Cardiac muscle cell (in vitro differentiated cells and primary cell): ENCODE data around the gene FGG. TPM values are rescaled to one million over a fixed set of nuclear protein-coding genes. Genes with fewer than 3 reads are reported as not detected.

Experiments used
- DNase-seq, 2 donors: peaks; one replicate each; pipeline versions ENCODE4 v3.0.0 to v3.0.0-alpha.2; 2010 to 2017; ENCODE audit warnings: low read depth in 1 of 2, low spot score in 1 of 2
- H3K27ac ChIP-seq: fragments of 200-600 bp; sonication (generic); 2 replicates; pipeline ENCODE4 v1.5.1; 2016
- H3K27me3 ChIP-seq: fragments of 200-600 bp; sonication (generic); 2 replicates; pipeline ENCODE4 v1.6.0; 2016; ENCODE audit warnings: control low read depth
- H3K36me3 ChIP-seq: fragments of 200-600 bp; sonication (generic); 2 replicates; pipeline ENCODE4 v1.5.1; 2016; ENCODE audit warnings: control low read depth
- H3K4me1 ChIP-seq: fragments of 200-600 bp; sonication (generic); 2 replicates; pipeline ENCODE4 v1.8.1; 2017; ENCODE audit warnings: low read depth, mild to moderate bottlenecking, mixed run types
- H3K4me3 ChIP-seq: fragments of 200-600 bp; sonication (generic); 2 replicates; pipeline ENCODE4 v1.5.1; 2016; ENCODE audit warnings: mild to moderate bottlenecking
- H3K9me3 ChIP-seq: fragments of 200-600 bp; sonication (generic); 2 replicates; pipeline ENCODE4 v1.5.1; 2017; ENCODE audit warnings: low read depth, mild to moderate bottlenecking, control low read depth
- CTCF ChIP-seq: IDR thresholded peaks from 2 replicates; pipeline ENCODE4 v1.5.1; 2012; ENCODE audit warnings: low read depth, mild to moderate bottlenecking, low read length
- polyA plus RNA-seq: library from polyadenylated mRNA; unstranded; fragments of >200 nt; fragmentation: Nextera tagmentation; extraction: Ambion mirVana; gene quantifications from 2 replicates; pipeline ENCODE4 v1.2.1, GENCODE V29; 2016
- total RNA-seq: library from RNA; depleted of rRNA; stranded (reverse); fragments of >200 nt; gene quantifications from 2 replicates; pipeline ENCODE4 v1.2.3, GENCODE V29; 2016

FGG gene
- total and polyA plus RNA-seq, 2 experiments from 2014 or later, result 0.68 TPM; not detected in 1

GRCh38 chr4:154559141-154559493 is 53.3 kb downstream of the FGG start:
- H3K9me3 ChIP-seq, result no peaks in the 10 kb centered on the region
- H3K36me3 ChIP-seq, result no peaks in the 10 kb centered on the region
- no peaks in the 10 kb centered on the region for H3K4me1 ChIP-seq
- no peak for TF ChIP-seq CTCF
- no peak overlapping the region for H3K27ac ChIP-seq
- no peak for DNase-seq
- H3K27me3 ChIP-seq, result no peaks in the 10 kb centered on the region
- H3K4me3 ChIP-seq, result no peak overlapping the region

Other genes starting within 250 kb of the FGG start
- gene DCHS2, start 120.9 kb downstream of the FGG start, total RNA-seq, result 0.09 and 0.11 TPM in 2 replicates
- not detected in 2 replicates for gene DCHS2, start 120.9 kb downstream of the FGG start, polyA plus RNA-seq
- 25.6 and 27.6 TPM in 2 replicates for gene PLRG1, start 62.3 kb downstream of the FGG start, total RNA-seq
- gene PLRG1, start 62.3 kb downstream of the FGG start, polyA plus RNA-seq, result 61.6 and 84.1 TPM in 2 replicates
- gene FGB, start 49.6 kb downstream of the FGG start, total RNA-seq, result 0.48 and 1.9 TPM in 2 replicates
- gene FGB, start 49.6 kb downstream of the FGG start, polyA plus RNA-seq, result 0.99 TPM in 1 of 2 replicates, not detected in the other
- not detected in 2 replicates for gene FGA, start 21.9 kb downstream of the FGG start, total RNA-seq
- 0.31 TPM in 1 of 2 replicates, not detected in the other for gene FGA, start 21.9 kb downstream of the FGG start, polyA plus RNA-seq
- gene LRAT, start 131.3 kb upstream of the FGG start, total RNA-seq, result 2.5 and 5.8 TPM in 2 replicates
- 7.6 and 12.6 TPM in 2 replicates for gene LRAT, start 131.3 kb upstream of the FGG start, polyA plus RNA-seq
- 0.11 and 0.33 TPM in 2 replicates for gene RBM46, start 168.6 kb upstream of the FGG start, total RNA-seq
- gene RBM46, start 168.6 kb upstream of the FGG start, polyA plus RNA-seq, result 0.24 and 0.75 TPM in 2 replicates